Measurements from ENCODE around the gene PLXDC1. TPM values are rescaled to one million over a fixed set of nuclear protein-coding genes. Genes with fewer than 3 reads are reported as not detected.
A peak's percentile ranks its signal among the peaks of the same experiment; 100 is the strongest.

The PLXDC1 gene
- total RNA-seq, 1 donor from 2014 or later, result 12.2 TPM

DNA sequence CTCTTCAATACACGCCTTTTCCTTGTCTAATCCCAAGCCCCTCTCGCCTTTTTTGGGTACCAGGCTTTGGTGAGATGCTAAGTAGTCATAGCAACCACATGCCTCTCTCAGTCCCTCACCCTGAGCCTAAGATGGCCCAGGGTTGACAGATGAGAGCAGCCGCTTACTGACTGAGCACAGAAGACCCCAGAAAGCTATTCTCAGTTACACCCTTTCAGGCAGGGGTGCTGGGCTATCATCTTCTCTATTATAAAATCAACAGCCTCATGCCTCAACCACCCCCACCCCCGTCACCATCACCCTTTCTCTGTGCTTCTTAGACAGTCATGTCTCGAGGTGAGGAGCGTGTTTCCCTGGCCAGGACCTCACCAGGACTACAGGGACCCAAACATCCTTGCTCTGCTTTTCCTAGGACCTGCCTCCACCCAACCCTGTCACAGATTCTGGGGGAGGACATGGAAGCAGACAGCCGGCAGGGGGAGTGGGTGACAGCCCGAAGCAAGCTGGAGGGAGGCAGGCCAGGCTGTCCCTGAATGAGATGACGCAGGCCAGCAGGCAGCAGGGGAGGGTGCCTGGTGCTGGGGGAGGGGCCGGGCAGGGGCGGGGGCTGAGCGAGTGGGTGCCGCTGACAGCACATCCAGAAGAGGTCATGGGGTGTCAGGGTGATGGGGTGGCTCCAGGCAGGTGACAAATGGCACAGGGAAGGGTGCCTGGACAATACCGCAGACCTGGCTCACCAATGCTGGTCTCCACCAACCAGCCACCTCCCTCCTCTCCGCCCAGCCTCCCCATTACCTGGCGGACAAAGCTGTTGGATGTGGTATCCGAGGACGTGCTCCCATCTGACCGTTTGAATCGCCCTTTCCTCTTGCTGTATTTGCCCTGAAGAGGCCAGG lies 42.9 kb upstream of the PLXDC1 start:
- no peaks in the 10 kb centered on the region for H3K27me3 ChIP-seq (ENCODE audit: low read depth)
- H3K4me3 ChIP-seq, result no peak overlapping the region
- peaks cover 39% of the 10 kb centered on the region for H3K4me1 ChIP-seq
- H3K36me3 ChIP-seq, result peaks cover 6% of the 10 kb centered on the region
- intact Hi-C loops (cut with micrococcal nuclease), result no loop called here
- TF ChIP-seq, protein P1, sequence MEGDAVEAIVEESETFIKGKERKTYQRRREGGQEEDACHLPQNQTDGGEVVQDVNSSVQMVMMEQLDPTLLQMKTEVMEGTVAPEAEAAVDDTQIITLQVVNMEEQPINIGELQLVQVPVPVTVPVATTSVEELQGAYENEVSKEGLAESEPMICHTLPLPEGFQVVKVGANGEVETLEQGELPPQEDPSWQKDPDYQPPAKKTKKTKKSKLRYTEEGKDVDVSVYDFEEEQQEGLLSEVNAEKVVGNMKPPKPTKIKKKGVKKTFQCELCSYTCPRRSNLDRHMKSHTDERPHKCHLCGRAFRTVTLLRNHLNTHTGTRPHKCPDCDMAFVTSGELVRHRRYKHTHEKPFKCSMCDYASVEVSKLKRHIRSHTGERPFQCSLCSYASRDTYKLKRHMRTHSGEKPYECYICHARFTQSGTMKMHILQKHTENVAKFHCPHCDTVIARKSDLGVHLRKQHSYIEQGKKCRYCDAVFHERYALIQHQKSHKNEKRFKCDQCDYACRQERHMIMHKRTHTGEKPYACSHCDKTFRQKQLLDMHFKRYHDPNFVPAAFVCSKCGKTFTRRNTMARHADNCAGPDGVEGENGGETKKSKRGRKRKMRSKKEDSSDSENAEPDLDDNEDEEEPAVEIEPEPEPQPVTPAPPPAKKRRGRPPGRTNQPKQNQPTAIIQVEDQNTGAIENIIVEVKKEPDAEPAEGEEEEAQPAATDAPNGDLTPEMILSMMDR (IDR thresholded peaks at IDR 0.05; ENCODE audit: borderline replicate concordance), result peak; percentile 55
- peak; percentile 68 for DNase-seq
- H3K27ac ChIP-seq (replicated peaks), result peak overlapping the region; percentile 11
- no peaks in the 10 kb centered on the region for H3K9me3 ChIP-seq (replicated peaks)

DNA sequence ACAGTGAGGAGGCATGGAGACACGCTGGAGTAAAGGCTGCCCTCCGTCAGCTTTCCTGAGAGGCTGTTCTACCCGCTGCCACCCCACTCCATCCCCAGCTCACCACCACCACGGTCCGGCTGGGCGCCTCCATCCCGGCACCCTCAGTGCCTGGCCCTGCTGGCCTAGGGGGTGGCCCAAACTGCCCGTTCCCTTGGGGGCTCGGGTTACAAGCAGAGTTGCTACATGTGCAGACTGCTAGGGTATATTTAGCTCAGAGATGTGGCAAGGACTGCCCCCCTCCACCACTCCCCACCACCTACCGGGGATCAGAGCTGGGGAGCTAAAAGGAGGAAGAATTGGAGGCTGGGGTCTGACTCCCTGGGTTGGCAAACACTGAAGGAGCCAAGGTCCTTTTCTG lies 41.9 kb upstream of the PLXDC1 start:
- no peaks in the 10 kb centered on the region for H3K27me3 ChIP-seq (ENCODE audit: low read depth)
- TF ChIP-seq, protein P1 (IDR thresholded peaks at IDR 0.05; ENCODE audit: borderline replicate concordance), result no peak
- peaks cover 6% of the 10 kb centered on the region for H3K36me3 ChIP-seq
- no peak for DNase-seq
- no peaks in the 10 kb centered on the region for H3K9me3 ChIP-seq (replicated peaks)
- intact Hi-C loops (cut with micrococcal nuclease), result no loop called here
- H3K27ac ChIP-seq (replicated peaks), result no peak overlapping the region
- H3K4me3 ChIP-seq, result no peak overlapping the region
- H3K4me1 ChIP-seq, result peaks cover 35% of the 10 kb centered on the region

DNA sequence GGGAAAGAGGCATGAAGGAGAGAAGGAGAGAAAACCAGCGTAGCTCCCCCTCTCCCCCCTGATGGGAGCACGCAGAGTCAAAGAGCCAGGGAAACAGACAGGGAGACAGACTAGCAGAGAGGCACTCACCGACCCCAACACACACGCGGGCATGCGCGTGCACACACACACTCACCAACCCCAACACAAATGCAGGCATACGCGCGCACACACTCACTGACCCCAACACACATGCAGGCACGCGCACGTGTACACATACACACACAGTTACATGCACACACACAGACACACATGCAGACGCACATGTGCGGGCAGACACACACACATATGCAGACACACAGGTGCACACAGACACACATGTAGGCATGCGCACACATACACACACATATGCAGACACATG lies 41.5 kb upstream of the PLXDC1 start:
- H3K4me3 ChIP-seq, result no peak overlapping the region
- H3K36me3 ChIP-seq, result peaks cover 10% of the 10 kb centered on the region
- no peaks in the 10 kb centered on the region for H3K27me3 ChIP-seq (ENCODE audit: low read depth)
- peaks cover 30% of the 10 kb centered on the region for H3K4me1 ChIP-seq
- DNase-seq, result no peak
- H3K9me3 ChIP-seq (replicated peaks), result no peaks in the 10 kb centered on the region
- intact Hi-C loops (cut with micrococcal nuclease), result no loop called here
- H3K27ac ChIP-seq (replicated peaks), result no peak overlapping the region
- TF ChIP-seq, protein P1 (IDR thresholded peaks at IDR 0.05; ENCODE audit: borderline replicate concordance), result no peak

DNA sequence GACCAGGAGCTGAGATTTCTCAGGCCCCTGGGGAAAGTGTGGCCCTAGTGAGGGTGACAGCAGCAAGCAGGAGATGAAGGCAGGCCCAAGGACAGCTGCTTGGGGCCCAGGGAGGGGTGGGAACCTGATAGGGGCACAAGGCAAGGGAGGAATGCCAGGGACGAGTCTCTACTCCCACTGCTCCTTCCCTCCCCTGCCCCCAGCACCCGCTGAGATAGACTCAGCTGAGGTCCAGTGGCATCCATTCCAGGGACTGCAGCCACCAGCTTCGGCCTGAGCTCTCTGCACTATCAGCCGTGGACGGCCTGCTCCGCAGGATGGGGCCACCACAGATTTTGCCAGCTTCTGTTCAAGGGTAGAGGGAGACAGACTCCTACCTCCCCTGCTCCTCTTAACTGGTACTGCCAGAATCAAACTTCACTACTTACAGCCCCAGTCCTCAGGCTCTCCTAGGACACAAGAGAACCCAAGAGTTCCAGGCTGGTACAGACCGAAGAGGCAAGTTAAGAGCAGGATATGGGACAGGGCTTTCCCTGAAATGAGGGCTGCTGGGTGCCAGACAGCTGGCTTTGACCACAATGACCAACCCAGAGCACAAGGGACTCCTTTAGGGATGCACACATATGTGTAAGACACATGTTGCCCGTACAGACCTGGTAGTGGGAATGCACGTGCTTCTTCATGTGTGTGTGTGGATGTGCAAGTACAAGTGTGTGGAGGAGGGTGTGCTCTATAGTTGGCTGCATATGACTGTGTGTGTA lies 40.5 kb upstream of the PLXDC1 start:
- H3K4me3 ChIP-seq, result no peak overlapping the region
- TF ChIP-seq, protein P1 (IDR thresholded peaks at IDR 0.05; ENCODE audit: borderline replicate concordance), result no peak
- H3K9me3 ChIP-seq (replicated peaks), result no peaks in the 10 kb centered on the region
- peaks cover 20% of the 10 kb centered on the region for H3K4me1 ChIP-seq
- no peak overlapping the region for H3K27ac ChIP-seq (replicated peaks)
- H3K36me3 ChIP-seq, result peaks cover 18% of the 10 kb centered on the region
- intact Hi-C loops (cut with micrococcal nuclease), result no loop called here
- DNase-seq, result no peak
- no peaks in the 10 kb centered on the region for H3K27me3 ChIP-seq (ENCODE audit: low read depth)

DNA sequence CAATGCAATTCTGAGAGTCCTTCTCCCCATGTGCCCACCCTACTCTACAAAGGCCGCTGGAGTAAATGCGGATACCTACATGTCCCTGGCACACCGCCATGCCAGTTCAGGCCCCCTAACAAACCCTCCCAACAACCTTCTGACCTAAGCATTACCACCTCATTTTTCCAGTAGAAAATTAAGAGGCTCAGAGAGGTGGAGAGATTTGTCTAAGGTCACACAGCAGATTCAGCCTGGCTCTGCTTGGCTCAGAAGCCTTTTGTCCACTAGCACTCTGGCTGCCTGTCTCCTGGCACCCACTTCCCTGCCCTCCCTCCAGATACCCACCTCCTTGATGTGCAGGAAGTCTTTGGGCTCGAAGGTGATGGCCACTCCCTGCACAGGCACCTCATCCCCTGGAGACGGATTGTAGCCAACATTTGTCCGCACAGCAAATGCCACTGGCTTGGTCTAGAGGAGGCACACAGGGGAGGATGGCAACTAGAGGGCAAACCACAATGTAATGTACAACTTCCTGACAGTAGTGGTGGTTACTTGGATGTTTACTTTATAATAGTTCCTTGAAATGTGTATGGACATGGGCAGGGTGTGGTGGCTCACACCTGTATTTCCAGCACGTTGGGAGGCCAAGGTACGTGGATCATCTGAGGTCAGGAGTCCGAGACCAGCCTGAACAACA lies 35.9 kb upstream of the PLXDC1 start:
- Histone ChIP-seq H3K27ac (replicated peaks) (no peak overlapping the region), H3K27me3 (ENCODE audit: low read depth) (no peaks in the 10 kb centered on the region)

More for the DNA sequence above, 35.9 kb upstream of the PLXDC1 start:
- TF ChIP-seq, protein P1 (IDR thresholded peaks at IDR 0.05; ENCODE audit: borderline replicate concordance), result no peak
- no peaks in the 10 kb centered on the region for H3K4me1 ChIP-seq
- no peak overlapping the region for H3K4me3 ChIP-seq
- intact Hi-C loops (cut with micrococcal nuclease), result no loop called here
- H3K36me3 ChIP-seq, result peaks cover 46% of the 10 kb centered on the region
- DNase-seq, result no peak
- no peaks in the 10 kb centered on the region for H3K9me3 ChIP-seq (replicated peaks)

Data from left ventricle myocardium inferior (tissue), 1 donor.